HPDE6-E6E7 (cell line): ENCODE results near the gene PCSK6.

Source experiments
- DNase-seq: peaks from one replicate; pipeline ENCODE4 v3.0.0; 2011; ENCODE audit warnings: missing footprints; ENCODE audit errors: extremely low spot score

PCSK6 gene

DNA sequence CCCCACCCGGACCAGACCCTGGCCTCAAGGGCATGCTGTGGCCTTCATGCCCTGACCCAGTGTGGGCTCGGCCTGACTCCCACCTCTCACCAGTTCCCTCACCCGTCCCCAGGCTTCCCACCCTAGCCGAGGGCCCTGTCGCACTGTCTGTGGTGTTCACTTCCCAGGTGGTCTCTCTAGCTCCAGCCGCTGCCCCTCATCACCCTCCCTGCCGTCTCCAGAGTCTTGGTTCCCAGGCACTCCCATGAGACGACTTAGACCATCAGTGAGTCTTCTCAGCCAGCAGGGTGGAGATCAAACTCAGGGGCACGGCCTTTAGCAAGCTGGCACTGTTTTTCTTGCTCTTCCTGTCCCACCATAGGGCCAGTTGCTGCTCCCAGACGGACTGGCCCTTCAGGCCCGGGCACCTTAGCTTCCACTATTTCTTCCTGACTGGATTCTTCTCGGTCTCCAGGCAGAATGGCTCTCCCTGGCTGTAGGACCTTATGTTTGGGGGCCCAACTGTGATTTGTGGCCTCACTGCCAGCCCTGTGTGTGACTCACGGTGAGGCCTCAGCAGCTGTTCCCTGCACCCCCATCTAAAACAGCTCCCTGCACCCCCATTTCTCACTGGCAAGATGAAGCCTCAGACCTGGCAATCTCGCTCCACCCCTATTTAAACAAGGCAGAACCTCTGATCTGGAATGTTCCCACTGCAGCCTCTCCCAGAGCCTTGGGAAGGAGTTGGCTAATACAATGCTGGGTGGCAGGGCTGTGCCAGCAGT is 9.4 kb upstream of the PCSK6 start:
- no peak for DNase-seq

DNA sequence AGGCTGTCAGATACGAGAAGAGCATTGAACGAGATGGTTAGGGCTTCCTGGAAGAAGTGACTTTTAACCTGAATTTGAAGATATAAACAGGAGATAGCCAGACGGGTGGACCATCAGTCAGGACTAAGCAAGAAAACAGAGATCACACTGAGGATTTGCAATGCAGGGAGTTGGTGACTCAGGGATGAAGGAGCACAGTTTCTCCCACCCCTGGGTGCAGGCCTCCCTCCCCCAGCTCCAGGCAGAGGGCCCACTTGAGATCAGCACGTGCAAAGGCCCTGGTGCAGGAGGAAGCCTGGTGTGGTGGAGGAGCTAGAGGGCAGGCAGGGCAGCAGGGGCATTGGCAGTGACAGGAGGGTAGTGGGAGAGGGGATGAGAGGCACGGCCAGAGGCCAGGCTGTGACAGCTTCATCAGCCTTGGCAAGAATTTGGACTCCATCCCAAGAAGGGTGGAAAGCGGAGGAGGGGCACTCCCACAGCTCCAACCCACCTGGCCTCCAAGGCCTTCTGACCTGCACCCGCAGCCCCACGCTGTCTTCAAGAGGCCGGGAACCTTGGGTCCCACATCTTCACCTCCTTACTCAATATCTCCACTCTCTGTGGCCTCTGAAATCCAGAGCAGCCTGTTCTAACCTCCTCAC is 8.7 kb upstream of the PCSK6 start:
- no peak for DNase-seq

DNA sequence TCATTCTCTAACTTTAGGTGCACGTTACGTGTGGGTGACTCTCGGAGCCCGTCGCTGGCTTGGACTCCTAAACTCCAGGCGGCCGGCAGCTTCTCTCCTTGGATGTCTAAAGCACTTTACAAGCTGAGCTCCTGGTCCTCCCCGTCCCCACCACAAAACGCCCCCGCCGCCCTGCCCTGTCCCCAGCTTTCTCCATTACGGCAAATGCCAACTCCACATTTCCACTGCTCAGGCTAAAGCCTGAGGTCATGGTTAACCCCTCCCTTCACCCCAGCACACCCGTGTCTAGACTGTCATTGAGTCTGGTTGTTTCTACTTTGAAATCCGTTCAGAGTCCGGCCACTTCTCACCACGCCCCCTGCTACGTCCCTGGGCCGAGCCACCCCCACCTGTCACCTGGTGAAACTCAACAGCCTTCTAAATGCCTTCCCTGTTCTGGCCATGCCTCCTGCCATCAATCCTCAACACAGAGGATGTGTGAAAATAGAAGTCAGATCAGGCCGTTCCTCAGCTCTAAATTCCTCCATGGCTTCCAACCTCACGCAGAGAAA is 8.1 kb upstream of the PCSK6 start:
- DNase-seq, result no peak

DNA sequence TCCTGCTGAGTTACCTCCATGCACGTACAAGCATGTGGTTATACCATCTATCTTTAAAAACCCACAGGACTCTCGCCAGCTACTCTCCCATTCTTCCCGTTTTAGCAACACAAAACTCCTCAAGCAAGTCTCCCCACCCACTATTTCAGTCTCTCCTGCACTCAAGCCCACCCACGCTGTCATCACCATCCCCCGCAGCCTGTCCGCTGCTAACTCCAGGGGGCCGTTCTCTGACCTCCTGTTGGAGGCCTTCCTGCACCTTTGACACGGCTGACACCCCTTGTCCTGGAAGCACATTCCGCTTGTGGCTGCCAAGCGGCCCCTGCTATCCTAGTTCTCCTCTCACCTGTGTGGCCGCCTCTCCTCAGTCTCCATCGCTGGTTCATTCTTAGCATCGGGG is 7.5 kb upstream of the PCSK6 start:
- no peak for DNase-seq

DNA sequence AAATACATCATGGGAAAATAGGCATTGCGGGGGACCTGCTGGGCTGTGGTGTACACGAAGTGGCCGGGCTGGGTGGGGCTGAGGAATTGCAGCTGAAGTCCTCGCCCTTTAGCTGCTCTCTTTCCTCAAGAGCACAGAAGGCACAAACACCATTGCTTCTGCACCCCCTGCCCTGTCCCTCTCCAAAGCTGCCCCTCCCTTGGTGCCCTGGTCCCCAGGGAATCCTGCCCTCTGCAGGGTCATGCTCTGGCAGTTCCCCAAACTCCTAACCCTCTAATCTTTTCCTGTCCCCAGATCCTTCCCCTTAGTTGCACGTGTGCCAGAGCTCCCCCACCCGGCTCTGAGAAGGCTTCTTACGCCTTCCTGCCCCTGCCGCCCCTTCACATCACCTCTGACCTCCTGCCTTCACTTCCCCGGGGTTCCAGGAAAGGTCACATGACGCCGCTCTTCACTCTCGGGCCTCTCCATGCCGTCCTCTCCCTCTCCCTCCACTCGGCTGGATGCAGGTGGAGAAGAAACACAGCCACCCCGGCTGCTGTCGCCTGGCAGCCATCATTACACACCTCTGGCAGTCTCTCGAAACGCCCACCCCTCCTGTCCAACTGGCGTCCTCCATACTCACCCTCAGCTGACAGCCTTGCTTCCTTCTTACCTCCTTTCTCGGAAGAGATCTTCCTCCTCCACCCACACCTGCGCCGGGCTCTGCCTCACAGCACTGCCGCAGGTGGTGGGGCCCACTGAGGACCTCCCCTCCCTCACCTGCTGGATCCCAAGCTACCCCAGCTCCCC is 6.9 kb upstream of the PCSK6 start:
- no peak for DNase-seq

DNA sequence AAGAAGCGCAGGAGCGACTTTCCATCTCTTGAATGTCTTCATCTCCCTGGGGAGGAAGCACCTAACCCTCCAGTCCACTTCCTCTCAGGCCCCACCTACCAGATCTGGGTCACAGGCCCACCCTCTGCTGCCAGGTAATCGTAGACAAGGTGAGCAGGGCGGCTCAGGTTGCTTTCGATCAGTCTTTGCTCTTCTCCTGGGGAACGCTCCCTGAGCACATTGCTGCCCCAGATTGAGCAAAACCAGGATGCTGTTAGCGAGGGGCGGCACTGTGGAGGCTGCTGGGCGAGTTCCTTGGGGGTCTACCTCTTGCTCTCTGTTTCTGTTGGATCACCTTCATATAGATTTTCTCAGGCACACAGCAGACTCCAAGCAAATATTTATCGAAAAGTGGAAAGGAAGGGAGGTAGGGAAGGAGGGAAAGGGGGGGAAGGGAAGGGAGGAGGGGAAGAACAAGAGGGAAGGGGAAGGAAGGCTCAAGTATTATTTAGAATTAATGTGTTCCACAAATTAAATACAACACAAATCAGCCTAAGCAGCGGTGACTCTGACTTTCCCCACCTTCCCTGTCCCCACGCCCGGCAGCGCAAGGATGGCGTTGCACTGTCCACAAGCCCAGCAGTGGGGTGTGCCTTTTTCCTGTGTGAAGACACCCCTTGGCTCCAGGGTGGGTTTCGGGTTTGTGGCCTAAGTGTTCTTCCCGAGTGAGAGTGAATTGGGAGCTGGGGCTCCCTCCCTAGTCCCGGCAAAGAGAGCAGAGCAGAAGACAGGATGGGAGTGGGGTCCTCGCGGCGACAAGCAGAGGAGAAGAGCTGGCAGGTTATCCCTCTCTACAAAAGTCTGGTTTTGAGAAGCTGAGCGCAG is 6.1 kb upstream of the PCSK6 start:
- DNase-seq, result no peak

DNA sequence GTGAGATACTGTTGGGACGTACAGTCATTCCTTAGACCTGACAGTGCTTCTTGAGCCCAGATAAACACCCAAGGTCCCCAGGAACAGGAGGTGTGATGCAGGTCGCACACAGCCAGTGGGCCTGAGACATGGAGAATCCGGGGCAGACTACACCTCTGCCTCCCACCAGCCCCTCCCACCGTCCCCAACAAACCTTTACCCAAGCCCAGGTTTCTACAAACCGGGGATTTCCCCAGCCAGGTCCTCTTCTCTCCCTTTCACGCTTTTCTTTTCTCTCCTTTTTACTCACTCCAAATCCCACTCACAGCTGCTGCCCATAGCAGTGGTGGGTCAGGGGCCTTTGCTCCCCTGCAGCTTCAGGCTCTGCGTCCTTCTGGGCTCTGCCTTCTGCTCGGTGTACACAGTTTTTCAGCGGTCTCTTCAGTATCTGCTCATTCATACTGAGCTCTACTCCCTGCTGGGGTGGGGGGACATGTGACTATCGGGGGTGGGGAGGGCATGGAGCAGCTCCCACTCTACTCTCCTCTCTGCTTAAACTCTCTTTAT is 4.8 kb upstream of the PCSK6 start:
- DNase-seq, result no peak

DNA sequence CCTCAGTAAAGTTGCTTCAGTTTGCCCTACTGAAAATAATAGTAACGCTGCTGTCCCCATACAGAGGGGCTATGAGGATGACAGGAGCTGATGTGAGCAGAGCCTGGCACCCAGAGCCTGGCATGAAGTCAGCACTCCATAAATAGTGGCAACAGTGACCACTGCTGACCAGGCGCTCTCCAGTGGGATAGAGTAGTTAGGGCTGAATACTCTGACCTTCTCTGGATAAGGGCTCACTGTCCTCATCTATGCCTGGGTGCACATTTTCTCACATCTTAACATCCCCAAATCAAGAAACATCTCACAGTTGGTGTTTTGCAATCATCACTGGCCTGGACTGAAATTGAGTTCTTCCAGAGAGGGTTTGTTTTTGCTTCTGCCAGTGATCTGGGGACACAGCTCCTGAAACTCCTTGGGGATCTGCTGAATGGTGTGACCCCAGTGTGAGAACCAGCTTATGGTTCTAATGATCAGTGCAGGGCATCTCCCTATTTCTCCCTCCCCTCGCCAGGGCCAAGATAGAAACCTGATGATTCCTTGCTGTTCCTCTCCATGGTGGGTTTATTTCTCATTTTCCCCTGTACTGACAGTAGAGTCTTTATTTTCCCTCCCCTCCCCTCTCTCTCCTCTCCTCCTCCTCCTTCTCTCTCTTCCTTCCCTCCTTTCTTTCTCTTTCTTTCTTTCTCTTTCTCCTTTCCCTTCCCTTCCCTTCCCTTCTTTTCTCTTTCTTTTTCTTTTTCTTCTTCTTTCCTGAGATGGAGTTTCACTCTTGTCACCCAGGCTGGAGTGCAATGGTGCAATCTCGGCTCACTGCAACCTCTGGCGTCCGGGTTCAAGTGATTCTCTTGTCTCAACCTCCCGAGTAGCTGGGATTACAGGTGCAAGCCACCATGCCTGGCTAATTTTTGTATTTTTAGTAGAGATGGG is 3.5 kb upstream of the PCSK6 start:
- no peak for DNase-seq

DNA sequence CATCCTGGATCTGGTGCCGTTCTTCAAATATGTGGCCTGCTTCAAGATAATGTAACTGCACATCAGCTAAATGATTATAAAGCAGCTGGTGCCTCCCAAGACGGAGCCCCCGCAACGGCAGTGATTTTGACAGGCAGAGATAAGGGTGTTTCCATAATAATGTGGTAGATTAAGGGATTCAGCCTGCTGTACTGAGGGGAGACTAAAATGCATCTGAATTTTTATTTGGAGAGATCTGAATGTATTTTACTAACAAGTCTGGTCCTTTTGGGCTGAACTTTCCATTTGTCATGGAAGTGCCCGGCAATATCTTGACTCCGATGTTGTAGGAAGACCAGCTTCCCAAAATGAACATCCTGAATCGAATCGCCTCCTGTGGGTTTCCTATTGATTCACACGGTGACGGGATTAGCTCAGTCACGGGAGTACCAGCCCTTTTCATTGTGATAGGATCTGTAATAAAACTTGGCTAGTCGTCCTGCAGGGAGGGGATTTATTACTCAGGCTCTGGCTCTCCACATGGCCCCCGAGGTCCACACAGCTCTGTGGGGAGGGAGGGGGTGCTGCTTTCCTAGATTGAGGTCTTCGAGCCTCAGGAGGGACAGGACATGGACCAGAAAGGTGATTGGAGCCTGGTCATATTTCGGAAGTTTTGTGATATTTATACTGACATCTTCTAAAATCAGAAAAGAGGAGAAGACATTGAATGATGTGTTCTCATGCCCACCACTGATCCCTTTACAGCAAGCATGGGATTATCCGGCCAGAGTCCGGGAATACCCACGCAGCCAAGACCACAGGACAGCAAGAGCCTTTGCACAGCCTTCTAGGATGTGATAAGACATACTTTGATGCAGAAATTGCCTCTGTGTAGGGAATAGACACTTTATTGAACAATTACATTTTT is 2.5 kb upstream of the PCSK6 start:
- no peak for DNase-seq

DNA sequence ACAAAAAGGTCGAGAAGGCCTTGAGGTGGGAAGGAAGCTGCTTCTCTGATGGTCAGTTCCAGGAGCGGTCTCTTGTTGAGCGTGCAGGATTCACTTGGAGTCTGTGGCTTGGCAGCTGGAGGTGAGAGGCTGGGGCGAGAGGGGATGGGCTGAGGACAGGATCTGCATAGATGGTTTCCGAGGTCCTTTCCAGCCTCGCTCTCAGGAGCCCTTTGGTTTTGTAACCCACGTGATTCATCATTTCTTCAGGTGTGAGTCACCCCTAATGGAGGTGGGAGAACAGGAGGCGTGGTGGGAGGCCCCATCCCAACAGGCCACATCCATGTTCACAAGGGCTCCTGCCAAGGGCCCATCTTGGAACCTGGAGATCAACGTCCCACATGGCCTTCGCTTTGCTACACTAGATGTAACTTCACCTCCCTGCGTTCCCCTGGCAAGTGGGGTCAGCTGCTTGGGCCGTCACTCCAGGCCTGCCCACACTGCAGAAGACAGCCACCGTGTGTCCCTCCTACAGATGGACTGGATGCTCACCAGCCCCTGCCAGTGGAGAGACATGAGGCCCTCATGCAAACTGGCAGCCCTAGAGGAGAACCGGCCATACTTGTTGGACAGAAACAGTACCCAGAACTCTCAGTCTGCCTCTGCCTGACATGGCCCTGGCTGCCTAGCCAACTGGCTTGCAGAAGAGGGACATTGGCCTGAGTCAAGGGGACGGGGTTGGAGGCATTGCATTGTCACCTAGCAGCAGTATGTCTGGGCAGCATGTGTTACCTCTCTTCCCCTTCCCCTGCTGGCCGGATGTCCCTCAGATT is 1.6 kb upstream of the PCSK6 start:
- no peak for DNase-seq

DNA sequence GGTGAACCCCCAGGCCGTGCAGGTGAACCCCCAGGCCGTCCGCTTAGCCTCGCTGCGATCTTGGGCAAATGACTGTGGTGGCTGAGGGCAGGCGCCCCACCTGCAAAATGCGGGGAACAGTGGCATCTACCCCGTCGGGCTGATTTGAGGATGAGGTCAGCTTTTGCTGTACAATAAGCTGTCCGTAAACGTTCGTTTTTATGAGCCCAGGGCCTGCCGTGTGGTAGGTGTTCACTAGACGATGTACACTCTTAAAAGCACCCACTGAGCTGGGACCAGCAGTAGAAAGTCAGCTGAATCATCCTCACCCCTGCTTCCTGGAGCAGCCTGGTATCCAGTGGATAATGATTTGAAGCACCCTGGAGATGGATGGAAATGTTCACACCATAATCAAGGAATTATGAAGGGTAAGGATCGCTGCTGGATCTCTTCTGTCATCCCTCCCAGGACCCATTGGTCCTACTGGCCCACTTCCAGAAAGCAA is 943 bp upstream of the PCSK6 start:
- DNase-seq, result no peak

DNA sequence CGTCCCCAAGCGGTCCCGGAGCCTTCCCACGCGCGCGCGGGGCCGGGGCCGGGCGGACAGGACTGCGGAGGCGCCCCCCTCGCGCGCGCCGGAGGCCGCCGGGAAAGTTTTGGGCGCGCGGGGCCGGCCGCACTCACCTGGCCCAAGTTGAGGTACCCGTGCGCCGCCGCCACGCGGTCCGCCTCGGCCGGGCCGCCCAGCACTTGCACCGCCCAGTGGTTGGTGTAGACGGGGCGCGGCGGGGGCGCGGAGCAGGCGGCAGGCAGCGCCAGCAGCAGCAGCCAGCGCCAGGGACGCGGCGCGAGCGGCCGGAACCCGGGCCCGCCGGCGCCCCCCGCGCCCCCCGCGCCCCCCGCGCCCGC is 289 bp downstream of the PCSK6 start:
- DNase-seq, result peak; percentile 42

DNA sequence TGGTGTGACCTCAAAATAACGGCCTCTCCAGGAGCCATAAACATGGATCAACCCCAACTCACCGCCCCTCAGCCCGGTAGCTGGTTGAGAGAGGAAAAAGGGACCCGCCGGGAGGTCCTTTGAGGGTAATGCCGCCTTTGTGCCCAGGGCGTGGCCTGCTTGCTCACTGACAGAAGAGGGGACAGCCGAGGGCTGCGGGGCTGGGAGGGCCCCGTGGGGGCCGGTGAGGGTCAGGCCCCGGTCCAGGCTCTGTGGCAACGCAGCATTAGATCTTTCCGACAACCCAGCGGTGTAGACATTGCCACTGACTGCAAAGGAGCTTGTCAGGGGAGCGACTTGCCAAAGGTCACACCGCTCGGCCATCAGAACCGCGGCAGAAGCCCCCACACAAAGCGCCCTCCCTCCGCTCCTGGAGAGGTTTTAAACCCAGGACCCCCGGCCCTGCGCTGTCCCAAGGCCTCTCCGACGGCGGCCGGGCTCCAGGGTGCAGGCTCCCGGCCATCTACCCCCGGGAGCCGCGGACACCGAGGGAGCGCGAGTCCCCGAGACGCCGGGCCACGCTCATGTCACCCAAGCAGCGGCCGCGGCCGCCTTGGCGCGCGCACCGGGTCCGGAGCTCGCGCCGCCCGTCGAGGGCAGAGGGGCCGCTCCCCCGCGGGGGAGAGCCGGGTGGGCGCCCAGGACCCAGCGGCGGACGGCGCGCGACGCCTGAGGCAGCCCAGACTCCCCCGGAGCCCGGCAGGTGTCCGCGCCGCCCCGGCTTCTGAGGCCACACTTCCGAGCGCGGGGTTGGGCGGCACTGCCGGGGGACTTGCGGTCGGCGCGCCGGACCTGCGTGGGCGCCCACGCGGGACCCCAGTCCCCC is 975 bp downstream of the PCSK6 start:
- DNase-seq, result no peak

DNA sequence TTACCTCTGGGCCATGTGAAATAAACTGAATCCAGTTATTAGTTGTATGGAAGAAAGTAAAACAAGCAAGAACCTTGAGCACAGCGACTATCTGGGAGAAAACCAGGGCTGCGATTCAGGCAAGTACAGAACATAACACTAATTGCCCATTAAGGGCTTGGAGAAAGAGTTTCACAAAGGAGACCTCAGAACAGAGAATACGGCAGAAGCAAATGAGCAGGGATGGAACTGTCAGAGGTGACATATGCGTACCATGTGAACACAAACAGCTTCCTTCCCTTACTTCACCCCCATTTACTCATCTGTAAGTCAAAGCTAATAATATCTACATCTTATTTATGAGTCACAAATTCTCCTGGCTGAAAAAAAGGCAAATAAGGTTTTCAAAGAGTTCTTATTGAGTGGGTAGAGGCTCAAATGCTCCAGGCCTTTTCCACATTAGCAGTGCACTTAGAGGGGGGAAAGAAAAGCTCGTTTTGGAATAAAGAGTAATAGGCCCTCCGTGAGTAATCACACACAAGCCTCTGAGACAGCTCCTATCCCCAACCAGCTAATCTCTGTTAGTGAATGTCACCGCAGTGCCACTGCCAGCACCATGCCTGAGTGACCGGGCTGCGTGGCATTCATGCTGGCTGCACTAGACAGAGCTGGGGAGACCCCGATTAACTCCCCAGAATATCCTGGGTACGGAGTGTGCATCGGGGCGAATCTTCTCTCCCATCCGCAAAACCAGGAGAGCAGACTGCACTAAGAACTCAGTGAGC is 2.6 kb downstream of the PCSK6 start:
- DNase-seq, result no peak

DNA sequence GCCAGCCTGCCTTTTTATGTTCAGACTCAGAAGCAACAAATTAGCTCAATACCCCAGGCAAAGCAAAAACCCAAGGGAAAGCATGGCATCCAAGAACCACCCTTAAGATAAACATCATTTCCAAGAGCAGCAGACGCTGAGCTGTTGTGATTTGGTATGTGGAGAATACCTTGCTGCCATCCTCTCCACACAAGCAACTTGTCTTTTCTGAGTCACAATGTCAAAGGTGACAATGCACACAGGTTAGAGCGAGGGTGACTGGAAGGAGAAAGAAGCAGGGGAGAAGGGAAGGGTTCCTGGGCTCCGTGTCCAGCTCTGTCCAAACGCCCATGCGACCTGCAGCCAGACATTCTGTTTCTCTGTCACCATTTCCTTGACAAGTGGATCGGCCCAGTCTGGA is 6.0 kb downstream of the PCSK6 start:
- no peak for DNase-seq
